ENCODE results near the gene PGBD4. TPM values are rescaled to one million over a fixed set of nuclear protein-coding genes. Genes with fewer than 3 reads are reported as not detected.
A peak's percentile ranks its signal among the peaks of the same experiment; 100 is the strongest.

The PGBD4 gene
- total and polyA plus RNA-seq, 10 donors = 1.4 to 3.1 (median 1.8) TPM

- H3K4me1 ChIP-seq = peaks cover 5 to 11% (median 9%) of the 10 kb centered on the region in 6 donors
- intact Hi-C loops (cut with DNase I; ENCODE audit: low total_unique reads) = no loop called here
- no peaks in the 10 kb centered on the region for H3K27me3 ChIP-seq (replicated peaks in 1 of 7)
- H3K36me3 ChIP-seq = no peaks in the 10 kb centered on the region
- DNase-seq = no peak
- H3K27ac ChIP-seq = no peak overlapping the region
- no peak overlapping the region for H3K4me3 ChIP-seq
- peaks cover 0 to 13% (median 0%) of the 10 kb centered on the region in 8 donors for H3K9me3 ChIP-seq
- TF ChIP-seq, protein P1, sequence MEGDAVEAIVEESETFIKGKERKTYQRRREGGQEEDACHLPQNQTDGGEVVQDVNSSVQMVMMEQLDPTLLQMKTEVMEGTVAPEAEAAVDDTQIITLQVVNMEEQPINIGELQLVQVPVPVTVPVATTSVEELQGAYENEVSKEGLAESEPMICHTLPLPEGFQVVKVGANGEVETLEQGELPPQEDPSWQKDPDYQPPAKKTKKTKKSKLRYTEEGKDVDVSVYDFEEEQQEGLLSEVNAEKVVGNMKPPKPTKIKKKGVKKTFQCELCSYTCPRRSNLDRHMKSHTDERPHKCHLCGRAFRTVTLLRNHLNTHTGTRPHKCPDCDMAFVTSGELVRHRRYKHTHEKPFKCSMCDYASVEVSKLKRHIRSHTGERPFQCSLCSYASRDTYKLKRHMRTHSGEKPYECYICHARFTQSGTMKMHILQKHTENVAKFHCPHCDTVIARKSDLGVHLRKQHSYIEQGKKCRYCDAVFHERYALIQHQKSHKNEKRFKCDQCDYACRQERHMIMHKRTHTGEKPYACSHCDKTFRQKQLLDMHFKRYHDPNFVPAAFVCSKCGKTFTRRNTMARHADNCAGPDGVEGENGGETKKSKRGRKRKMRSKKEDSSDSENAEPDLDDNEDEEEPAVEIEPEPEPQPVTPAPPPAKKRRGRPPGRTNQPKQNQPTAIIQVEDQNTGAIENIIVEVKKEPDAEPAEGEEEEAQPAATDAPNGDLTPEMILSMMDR (IDR thresholded peaks at IDR 0.05 in 8 of 11, conservative IDR thresholded peaks at IDR 0.05 in 3 of 11) = no peak
- TF ChIP-seq POLR2AphosphoS5 (IDR thresholded peaks at IDR 0.05) (no peak), POLR2A (IDR thresholded peaks at IDR 0.05) (no peak)
- WGBS, 5 donors = 90 to 100% (median 96%) methylated on average over 1 of the region's 1 CpG
Observed at GRCh38 chr15:34106423-34106822, 4.5 kb downstream of the PGBD4 start.

- WGBS, 5 donors = 77 to 91% (median 89%) methylated on average over 2 of the region's 2 CpGs
- DNase-seq = no peak
- Histone ChIP-seq H3K4me3 (no peak overlapping the region), H3K27me3 (replicated peaks in 1 of 7) (no peaks in the 10 kb centered on the region), H3K9me3 (peaks cover 0 to 13% (median 0%) of the 10 kb centered on the region in 8 donors), H3K36me3 (no peaks in the 10 kb centered on the region), H3K27ac (no peak overlapping the region), H3K4me1 (peaks cover 5 to 9% (median 7%) of the 10 kb centered on the region in 6 donors)
- intact Hi-C loops (cut with DNase I; ENCODE audit: low total_unique reads) = no loop called here
- TF ChIP-seq, protein P1 (IDR thresholded peaks at IDR 0.05 in 8 of 11, conservative IDR thresholded peaks at IDR 0.05 in 3 of 11) = no peak
- TF ChIP-seq POLR2A (IDR thresholded peaks at IDR 0.05) (no peak), POLR2AphosphoS5 (IDR thresholded peaks at IDR 0.05) (no peak)
Observed at GRCh38 chr15:34107315-34107714, 5.4 kb downstream of the PGBD4 start.

DNA sequence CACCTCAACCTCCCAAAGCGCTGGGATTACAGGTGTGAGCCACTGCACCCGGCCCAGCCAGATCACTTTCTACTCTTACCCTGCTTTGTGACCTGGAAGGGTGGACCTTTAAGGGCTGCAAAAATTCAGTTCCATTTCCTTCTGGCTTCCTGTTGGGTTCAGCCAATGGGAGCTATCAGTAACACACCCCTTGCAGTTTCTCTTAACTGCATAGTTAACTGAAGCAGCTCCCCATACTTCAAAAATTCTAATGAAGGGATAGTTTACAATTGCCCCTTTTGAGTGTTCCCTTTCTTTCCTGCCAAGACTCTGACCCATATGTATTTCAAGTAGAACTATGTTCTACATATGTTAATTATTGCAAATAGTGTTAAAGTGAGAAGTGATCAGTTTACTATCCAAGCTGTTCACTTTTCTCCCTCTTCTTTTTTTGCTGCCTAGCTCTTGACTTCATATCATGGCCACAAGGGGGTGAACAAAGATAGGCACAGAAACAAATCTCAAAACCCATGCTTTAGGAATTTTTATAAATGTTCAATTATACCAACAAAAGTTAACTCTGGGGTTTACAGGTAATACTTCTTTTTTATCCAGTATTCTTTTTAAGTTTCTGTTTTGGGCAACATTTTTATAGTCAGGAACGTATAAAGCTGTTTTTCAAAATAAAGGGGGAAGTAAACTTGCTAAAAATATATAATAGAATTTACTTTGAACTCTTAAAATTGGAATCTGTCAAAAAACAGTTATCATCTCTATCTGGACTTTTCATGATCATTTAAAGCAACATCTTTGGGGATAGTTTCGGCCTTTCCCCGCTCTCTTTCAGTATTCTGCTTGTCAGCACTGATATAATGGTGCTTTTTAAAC, 8.1 kb downstream of the PGBD4 start:
- 61 to 76% (median 71%) methylated on average over 5 of the region's 5 CpGs for WGBS, 5 donors
- H3K4me1 ChIP-seq = no peaks in the 10 kb centered on the region
- no peaks in the 10 kb centered on the region for H3K36me3 ChIP-seq
- H3K4me3 ChIP-seq = no peak overlapping the region
- no peak for TF ChIP-seq POLR2A (IDR thresholded peaks at IDR 0.05)
- TF ChIP-seq, protein P1 (IDR thresholded peaks at IDR 0.05 in 8 of 11, conservative IDR thresholded peaks at IDR 0.05 in 3 of 11) = peak in 7 of 11 experiments; percentile 25 to 61 (median 52)
- no peak for TF ChIP-seq POLR2AphosphoS5 (IDR thresholded peaks at IDR 0.05)
- H3K27ac ChIP-seq = no peak overlapping the region
- no peak for DNase-seq
- intact Hi-C loops (cut with DNase I; ENCODE audit: low total_unique reads) = no loop called here
- H3K27me3 ChIP-seq (replicated peaks in 1 of 7) = peaks cover 0 to 14% (median 3%) of the 10 kb centered on the region in 7 donors
- no peaks in the 10 kb centered on the region for H3K9me3 ChIP-seq

- DNase-seq = no peak
- WGBS, 5 donors = 76 to 81% (median 80%) methylated on average over 6 of the region's 6 CpGs
- Histone ChIP-seq H3K36me3 (no peaks in the 10 kb centered on the region), H3K4me3 (no peak overlapping the region), H3K27me3 (replicated peaks in 1 of 7) (peaks cover 0 to 29% (median 6%) of the 10 kb centered on the region in 7 donors), H3K4me1 (no peaks in the 10 kb centered on the region), H3K27ac (no peak overlapping the region), H3K9me3 (no peaks in the 10 kb centered on the region)
- TF ChIP-seq POLR2A (IDR thresholded peaks at IDR 0.05) (no peak), POLR2AphosphoS5 (IDR thresholded peaks at IDR 0.05) (no peak)
- TF ChIP-seq, protein P1 (IDR thresholded peaks at IDR 0.05 in 8 of 11, conservative IDR thresholded peaks at IDR 0.05 in 3 of 11) = no peak
- intact Hi-C loops (cut with DNase I; ENCODE audit: low total_unique reads) = no loop called here
Observed at GRCh38 chr15:34111488-34111887, 9.6 kb downstream of the PGBD4 start.
